ENCODE data around the gene PREX1. TPM values are rescaled to one million over a fixed set of nuclear protein-coding genes. Genes with fewer than 3 reads are reported as not detected.
"Not testable (repeated sequence)": the region's sequence is repeated elsewhere in the genome, so short reads cannot be mapped to it uniquely, and the experiment has no call there.

The PREX1 gene
- total RNA-seq, 4 donors from 2014 or later, result 29.5 to 121 (median 40.9) TPM

DNA sequence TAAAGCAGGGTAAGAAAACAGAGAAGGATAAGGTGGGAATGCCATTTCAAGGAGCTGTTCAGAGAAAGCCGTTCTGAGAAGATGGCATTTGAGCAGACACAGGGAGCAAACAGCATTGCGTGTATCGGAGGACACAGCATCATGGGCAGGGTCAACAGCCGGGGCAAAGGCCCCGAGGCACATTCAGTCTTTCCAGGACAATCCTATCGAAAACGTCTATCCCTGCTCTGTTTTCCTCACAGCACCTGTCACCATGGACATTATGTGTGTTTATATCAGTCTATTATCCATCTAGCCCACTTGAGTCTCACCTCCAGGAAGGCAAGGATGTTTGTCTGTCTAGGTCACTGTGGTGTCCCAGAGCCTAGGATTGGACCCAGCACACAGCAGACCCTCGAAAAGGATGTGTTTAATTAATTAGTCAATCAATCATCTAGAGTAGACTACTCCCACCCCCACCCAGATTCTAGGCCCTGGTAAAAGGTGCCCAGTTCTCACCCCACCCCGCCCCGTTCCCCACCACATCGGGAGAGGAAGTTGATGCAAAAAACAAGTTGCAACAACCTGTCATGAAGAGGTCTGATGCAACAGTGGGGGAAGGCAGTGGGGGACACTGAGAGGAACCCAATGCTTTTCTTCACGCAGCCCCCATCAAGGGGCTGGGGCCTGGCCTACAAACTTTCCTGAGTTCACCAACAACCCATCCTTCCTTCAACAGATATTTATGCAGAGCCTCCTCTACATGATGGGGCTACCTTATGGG is 66.6 kb downstream of the PREX1 start:
- ATAC-seq (ENCODE audit: low FRiP score) (no peak), DNase-seq (ENCODE audit: low spot score) (no peak)
- TF ChIP-seq CTCF (IDR thresholded peaks at IDR 0.05), result no peak

DNA sequence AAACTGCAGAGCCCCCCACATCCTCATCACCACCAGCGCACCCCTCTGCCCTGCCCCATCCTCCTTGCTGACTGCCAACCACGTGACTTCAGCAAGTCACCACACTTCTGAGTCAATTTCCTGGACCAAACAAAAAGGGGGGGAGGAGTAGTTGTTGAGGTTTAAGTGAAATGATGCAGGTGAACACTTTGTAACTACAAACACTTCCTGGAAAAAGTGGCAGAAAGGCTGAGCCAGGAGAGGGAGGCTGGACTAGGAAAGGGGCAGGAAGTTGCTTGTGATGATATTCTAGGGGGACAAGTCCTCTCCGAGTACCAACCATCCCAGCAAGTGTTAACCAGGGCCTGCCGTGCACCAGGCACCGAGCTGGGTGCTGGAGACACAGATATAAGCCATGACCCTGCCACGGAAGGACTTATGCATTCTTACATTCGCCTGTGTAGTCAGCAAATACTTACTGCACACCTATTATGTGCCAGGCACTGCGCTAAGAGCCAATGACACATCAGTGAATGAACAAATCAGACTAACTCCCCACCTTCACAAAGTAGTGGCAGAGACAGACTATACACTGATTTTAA is 67.3 kb downstream of the PREX1 start:
- TF ChIP-seq CTCF (IDR thresholded peaks at IDR 0.05), result no peak
- no peak for DNase-seq (ENCODE audit: low spot score)
- peak; percentile 39 for ATAC-seq (ENCODE audit: low FRiP score)

DNA sequence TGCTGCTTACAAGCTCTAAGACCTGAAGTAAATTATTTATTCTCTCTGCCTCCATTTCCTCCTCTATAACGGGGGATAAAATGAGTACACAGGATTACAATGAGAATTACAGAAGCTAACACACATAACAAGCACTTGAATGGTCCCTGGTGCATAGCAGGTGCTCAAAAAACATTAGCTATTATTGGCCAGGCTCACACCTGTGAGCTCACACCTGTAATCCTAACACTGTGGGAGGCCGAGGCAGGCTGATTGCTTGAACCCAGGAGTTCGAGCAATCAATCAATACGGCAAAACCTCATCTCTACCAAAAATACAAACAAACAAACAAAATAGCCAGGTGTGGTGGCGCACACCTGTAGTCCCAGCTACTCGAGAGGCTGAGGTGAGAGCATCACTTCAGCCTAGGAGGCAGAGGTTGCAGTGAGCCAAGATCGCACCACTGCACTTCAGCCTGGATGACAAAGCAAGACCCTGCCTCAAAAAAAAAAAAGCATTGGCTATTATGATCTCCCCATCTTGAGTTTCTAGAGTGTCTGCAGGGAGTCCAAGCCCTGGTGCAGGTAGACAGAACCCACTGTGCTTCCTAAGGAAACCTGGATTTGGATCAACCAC is 68.1 kb downstream of the PREX1 start:
- ATAC-seq (ENCODE audit: low FRiP score), result no peak
- no peak for DNase-seq (ENCODE audit: low spot score)
- no peak for TF ChIP-seq CTCF (IDR thresholded peaks at IDR 0.05)

GRCh38 chr20:48758206-48758820 is 69.5 kb downstream of the PREX1 start:
- TF ChIP-seq CTCF (IDR thresholded peaks at IDR 0.05), result no peak
- DNase-seq (ENCODE audit: low spot score) (no peak), ATAC-seq (ENCODE audit: low FRiP score) (no peak)

DNA sequence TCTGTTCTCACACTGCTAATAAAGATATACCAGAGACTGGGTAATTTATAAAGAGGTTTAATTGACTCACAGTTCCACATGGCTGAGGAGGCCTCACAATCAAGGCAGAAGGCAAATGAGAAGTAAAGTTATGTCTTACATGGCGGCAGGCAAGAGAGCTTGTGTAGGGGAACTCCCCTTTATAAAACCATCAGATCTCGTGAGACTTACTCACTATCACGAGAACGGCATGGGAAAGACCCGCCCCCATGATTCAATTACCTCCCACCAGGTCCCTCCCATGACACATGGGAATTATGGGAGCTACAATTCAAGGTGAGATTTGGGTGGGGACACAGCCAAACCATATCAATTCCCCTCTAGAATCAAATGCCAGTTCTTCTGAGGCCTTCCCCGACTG is 71.0 kb downstream of the PREX1 start:
- not testable (repeated sequence) for DNase-seq (ENCODE audit: low spot score); ATAC-seq (ENCODE audit: low FRiP score)

DNA sequence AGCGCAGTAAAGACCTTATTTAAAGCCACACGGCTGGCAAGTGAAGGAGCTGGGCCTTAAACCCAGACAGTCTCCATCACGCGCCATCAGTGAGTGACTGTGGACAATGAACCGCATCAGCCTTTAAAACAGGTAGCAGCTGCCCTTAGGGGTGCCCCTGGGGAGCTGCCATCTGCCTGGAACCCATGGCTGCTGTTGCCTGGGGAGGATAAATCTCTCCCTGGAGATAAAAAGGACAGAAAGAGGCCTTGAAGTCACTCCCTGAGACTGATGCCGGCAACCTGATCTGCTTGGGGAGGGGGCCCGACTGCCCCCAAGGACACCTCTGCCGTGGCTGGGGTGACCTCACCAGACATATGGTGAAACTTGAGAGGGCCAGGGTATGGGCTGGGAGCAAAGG is 73.5 kb downstream of the PREX1 start:
- no peak for DNase-seq (ENCODE audit: low spot score)
- ATAC-seq (ENCODE audit: low FRiP score), result no peak
- no peak for TF ChIP-seq CTCF (IDR thresholded peaks at IDR 0.05)

DNA sequence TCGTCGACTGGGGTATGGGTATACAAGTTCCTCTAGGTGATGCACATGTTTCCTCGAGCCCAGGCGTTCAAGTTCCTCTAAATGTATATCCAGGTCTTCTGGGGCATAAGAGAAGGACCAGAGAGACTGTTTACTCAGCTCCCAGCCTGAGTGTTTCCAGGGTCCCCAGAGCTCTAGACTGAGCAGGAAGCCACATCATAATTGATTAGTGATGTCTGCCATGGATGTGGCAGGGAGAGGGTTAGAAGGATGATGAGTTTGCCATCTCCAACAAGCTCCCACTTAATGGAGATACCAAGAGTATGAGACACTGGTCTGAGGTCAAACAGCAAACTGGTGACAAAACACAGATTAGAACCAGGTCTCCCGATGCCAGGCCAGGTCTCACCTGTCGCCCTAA is 74.8 kb downstream of the PREX1 start:
- DNase-seq (ENCODE audit: low spot score) (no peak), ATAC-seq (ENCODE audit: low FRiP score) (no peak)
- no peak for TF ChIP-seq CTCF (IDR thresholded peaks at IDR 0.05)
